ENCODE results near the gene PROM2.
"Not testable (repeated sequence)": the region's sequence is repeated elsewhere in the genome, so short reads cannot be mapped to it uniquely, and the experiment has no call there.

The PROM2 gene, protein sequence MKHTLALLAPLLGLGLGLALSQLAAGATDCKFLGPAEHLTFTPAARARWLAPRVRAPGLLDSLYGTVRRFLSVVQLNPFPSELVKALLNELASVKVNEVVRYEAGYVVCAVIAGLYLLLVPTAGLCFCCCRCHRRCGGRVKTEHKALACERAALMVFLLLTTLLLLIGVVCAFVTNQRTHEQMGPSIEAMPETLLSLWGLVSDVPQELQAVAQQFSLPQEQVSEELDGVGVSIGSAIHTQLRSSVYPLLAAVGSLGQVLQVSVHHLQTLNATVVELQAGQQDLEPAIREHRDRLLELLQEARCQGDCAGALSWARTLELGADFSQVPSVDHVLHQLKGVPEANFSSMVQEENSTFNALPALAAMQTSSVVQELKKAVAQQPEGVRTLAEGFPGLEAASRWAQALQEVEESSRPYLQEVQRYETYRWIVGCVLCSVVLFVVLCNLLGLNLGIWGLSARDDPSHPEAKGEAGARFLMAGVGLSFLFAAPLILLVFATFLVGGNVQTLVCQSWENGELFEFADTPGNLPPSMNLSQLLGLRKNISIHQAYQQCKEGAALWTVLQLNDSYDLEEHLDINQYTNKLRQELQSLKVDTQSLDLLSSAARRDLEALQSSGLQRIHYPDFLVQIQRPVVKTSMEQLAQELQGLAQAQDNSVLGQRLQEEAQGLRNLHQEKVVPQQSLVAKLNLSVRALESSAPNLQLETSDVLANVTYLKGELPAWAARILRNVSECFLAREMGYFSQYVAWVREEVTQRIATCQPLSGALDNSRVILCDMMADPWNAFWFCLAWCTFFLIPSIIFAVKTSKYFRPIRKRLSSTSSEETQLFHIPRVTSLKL

DNA sequence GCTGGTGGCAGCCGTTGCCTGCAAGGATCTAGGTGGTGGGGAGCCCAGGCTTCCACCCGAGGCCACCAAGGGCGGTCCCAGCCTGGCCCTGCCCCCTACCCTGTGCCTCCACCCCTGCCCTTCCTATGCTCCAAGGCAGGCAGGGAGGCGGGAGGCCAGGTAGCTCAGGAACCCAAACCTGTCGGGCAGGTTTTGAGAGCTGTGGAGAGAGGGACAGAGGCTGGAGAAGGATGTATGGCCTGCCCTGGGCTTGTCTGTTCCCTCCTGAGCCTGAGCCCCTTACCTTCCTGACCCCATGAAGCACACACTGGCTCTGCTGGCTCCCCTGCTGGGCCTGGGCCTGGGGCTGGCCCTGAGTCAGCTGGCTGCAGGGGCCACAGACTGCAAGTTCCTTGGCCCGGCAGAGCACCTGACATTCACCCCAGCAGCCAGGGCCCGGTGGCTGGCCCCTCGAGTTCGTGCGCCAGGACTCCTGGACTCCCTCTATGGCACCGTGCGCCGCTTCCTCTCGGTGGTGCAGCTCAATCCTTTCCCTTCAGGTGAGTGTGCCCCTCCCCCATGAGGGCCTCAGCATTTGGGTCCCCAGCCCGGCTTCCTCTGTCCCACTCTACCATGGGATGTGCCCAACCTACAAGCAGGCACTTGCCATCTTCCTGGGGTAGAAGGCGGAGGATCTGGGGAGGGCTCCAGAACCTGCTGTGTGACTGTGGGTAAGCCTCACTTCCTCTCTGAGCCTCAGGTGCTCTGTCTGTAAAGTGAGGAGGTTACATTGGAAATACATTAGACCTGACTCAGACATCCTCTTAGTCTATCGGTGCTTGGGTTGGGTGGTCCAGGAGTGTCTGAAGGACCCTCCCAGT lies at the start of gene PROM2:
TSS of gene PROM2 (plus strand) at position 159 of the 860 bp plus-strand sequence. CDS start at position 296, 137 bp downstream.
- FAIRE-seq: no peak

DNA sequence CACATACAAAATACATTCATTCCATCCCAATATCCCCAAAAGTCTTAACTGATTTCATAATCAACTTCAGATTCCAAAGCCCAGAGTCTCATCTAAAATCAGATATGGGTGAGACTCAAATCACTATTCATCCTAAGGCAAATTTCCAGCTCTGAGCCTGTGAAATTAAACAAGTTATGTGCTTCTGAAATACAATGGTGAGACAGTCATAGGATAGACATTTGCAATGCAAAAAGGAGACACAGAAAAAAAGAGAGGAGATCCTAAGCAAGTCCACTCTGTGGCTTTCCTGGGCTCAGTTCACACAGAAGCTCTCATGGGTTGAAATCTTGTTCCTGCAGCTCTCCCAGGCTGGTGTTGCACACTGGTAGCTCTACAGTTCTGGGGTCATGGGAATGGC lies 48.6 kb upstream of the PROM2 start:
- FAIRE-seq: no peak

DNA sequence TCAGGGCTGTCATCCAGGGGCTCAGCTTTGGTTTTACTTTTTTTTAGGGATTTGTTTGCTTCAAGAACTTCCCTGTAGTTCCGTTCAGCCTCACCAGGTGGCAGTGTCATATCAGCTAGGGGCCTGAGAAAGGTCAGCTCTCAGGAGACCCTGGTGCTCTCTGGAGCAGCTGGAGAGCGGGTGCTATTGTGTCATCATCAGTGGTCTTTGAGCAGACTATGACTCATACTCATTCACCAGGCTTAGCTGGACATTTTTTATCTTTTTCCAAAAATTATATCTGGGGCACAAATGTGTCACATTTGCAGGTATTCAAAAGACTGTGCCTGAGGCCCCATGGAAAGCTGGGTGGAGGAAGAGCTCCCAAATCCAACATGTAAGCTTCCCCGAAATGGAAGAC lies 42.5 kb upstream of the PROM2 start:
- no peak for FAIRE-seq

DNA sequence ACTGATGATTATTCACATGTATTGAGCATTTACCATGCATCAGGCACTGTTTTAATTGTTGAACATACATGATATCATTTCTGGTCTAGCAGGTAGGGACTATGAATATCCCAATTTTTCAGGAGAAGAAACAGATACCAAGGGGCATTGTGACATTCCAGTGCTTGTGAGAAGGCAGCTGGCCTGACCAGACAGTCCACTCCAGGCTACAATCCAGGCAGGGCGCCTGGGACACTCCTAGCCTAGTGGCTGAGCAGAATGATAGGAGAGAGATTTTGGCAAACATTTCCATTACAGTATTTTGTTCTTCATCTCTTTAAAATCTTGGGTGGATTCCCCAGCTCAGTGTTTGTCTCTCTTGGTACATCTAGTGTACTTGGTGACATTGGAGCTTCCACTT lies 42.0 kb upstream of the PROM2 start:
- no peak for FAIRE-seq

DNA sequence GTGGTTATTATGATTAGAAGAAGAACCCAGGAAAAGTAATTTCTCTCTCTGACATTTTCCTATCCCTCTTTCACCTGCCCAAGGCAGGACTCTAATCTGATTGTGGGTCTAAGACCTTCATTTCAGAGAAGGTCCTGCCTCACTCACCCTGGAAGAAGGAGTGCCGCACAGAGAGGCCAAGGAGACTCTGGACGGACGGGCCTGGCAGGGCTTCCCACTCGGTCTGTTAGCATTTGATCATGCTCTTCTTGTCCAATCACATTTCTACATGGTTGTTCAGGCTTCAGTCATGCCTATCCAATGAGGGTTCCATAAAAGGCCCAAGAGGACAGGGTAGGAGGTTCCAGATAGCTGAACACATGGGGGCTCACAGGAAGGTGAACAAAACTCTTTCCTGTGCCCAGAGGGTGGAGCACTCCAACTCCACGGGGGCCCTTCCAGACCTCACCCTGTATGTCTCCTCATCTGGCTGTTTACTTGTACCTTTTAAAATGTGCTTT lies 39.9 kb upstream of the PROM2 start:
- FAIRE-seq: no peak

DNA sequence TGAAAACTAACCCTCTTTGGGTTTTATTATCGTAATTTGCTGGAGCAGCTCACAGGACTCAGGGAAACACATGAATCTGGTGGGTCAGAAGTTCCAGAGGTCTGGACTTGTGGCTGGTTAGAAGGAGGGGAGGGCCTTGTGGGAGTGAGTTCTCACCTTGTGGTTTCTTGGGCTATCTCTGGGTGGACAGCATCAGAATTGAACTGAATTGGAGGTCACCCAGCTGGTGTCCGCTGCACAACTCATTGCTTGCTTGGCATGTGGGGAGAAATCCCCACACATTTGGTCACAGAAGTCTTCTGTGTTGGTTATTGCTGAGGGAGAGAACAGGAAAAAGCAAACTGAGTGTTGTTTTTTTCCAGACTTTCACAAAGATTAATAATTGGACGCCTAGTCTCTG lies 39.4 kb upstream of the PROM2 start:
- no peak for FAIRE-seq

DNA sequence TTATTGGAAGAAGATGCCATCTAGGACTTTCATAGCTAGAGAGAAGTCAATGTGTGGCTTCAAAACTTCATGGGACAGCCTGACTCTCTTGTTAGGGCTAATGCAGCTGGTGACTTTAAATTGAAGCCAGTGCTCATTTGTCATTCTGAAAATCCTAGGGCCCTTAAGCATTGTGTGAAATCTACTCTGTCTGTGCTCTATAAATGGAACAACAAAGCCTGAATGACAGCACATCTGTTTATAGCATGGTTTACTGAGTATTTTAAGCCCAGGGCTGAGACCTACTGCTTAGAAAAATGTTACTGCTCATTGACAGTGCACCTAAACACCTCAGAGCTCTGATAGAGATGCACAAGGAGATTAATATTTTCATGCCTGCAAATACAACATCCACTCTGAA lies 36.1 kb upstream of the PROM2 start:
- FAIRE-seq: no peak

DNA sequence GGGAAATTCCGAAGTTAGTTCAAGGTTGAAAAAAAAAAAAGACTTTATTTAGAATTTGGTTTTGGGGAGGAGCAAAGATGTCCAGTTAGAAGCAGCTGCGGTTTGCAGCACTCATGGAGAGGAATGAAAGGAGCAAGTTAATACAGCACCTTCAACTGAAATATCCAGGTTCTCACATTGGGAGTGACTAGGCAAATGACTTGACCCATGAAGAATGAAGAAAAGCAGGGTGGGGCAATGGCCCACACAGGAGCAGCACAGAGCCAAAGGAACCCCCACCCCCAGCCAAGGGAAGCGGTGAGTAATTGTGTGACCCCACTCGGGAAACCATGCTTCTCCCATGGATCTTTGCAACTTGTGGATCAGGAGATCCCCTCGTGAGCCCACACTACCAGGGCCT lies 34.2 kb upstream of the PROM2 start:
- FAIRE-seq: no peak

DNA sequence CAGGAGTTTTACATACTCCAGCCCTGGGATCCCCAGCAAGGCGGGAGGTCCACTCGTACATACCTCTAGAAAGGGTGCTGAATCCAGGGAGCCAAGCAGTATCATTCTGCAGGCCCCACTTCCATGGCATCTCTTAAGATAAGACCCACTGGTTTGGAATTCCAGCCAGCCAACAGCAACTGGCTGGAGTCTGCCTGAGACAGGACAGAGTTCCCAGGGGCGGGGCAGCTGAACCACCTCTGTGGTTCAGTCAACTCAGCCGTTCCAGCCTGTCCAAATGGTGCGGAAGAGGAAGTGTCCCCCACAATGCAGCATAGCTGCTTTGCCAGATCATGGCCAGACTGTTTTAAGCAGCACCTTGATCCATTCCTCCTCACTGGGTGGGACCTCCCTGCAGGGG lies 33.7 kb upstream of the PROM2 start:
- FAIRE-seq: no peak

DNA sequence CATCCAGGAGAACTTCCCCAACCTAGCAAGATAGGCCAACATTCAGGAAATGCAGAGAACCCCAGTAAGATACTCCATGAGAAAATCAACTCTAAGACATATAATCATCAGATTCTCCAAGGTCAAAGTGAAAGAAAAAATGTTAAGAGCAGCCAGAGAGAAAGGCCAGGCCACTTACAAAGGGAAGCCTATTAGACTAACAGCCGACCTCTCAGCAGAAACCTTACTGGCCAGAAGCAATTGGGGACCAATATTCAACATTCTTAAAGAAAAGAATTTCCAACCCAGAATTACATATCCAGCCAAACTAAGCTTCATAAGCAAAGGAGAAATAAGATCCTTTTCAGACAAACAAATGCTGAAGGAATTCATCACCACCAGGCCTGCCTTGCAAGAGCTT lies 32.2 kb upstream of the PROM2 start:
- FAIRE-seq: not testable (repeated sequence)

DNA sequence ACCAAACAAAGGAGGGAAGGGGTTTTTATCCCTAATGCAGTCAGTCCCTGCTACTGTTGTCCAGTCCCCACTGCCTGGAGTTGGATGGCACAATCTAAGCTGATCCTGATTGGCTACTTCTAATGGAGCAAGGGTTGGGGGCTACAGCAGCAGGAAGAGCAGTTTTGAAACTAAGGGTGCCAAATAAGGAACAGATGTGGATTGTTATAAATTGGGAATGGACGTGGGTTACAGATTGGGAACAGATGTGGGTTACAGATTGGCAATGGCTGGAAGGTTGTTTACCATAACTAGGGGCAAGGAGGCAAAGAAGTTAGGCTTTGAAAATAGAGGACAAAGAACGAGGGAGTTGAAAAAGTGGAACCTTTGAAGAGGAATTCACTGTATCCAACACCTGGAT lies 16.0 kb upstream of the PROM2 start:
- FAIRE-seq: no peak

DNA sequence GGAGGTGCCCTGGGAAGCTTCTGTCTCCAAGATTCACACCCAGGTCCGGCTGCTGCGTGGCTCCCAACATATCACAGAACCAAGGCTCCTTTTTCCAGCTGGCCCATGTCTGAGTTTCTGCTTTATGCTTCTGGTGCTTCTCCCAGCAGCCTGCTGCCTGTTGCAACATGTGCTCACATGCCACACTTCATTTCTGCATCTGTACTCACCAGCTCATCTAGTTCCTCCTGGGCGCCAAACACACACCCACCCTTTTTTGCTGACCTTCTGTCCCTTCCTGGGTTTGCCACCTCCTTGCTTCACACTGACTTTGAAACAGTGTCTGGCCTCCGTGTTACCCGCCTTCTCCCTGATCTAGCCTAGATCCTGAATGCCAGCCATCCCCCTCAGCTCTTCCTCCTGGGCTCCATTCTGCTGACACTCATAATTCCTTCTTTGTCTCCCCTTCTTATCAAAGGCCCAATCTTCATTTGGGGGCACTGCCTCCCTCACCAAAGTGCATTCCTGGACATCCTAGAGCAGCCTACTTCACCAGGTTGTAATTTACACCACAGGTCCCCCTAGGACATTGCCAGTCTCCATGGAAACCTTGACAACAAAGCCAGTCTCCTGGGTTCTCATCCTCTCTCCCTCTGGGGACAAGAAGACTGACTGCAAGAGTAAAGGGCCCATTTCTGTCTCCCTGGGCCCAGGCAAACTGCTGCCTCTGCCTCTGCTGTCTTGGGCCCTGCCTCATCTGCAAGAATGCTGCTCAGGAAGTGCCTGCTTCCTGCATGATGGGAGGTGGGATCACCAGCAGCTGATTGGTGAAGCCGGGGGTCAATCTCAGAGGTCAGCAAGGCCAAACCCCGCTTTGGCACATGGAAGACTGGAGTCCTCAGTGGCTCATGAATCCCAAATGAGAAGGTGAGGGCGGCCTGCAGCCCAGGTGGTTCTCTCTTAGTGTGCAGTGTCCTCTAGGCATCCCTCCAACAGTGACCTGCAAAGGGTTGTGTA lies 13.9 kb upstream of the PROM2 start:
- no peak for FAIRE-seq

DNA sequence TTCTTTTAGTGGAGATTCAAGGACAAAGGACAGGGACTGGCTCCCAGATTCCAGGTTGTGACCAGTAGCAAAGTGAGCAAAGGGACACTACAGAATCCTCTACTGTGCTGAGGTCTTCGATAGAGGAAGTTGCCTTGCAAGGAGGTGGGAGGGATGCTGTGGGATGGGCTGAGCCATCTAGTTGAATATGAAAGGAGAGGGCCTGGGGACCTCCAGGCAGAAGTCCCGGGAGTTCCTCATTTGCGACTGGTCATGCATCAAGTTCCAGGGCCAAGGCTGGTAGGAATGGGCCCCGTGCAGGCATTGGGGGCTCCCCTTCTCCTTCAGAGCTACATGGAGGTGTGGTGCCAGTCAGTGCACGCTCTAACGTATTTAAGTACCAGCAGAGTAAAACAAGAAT lies 12.6 kb upstream of the PROM2 start:
- no peak for FAIRE-seq

DNA sequence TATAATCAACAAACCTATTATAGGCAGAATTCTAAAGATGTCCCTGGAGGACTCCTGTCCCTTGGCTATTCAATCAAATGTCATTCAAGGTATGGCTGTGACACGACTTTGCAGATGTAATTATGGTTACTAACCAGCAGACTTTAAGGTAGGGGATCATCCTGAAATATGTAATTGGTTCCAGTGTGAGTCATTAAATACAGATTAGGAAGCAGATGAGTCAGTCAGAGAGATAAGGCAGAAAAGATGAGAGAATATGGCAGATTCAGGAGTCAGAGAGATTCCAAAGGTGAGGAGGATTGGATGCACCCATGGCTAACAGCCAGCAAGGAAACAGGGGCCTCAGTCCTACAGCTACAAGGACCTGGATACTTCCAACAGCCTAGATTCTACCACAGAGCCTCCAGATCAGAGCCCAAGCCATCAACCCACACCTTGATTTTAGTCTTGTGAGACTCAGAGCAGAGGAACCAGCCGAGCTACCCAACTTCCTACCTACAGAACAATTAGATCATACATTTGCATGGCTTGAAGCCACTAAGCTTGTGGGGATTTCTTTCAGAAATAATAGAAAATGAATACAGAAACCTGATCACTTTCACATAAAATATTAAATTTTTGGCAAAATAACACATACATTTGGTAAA lies 11.2 kb upstream of the PROM2 start:
- no peak for FAIRE-seq

DNA sequence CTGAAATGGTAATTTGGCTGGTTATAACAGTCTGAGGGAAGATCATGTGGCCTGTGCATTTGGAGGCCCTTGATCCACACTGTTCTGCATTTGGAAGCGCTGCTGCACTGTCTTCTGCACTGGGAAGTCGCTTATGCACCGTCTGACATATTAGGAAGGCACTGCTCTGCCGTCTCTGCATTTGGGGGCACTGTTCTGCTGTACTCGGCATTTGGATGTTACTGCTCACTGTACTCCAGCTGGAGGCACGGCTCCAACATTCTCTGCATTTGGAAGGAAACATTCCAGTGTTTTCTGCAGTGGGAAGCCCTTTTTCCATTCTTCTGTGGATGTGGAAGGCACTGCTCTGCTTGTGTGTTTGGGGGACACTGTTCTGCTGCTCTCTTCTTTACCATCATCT lies 9.6 kb upstream of the PROM2 start:
- no peak for FAIRE-seq

DNA sequence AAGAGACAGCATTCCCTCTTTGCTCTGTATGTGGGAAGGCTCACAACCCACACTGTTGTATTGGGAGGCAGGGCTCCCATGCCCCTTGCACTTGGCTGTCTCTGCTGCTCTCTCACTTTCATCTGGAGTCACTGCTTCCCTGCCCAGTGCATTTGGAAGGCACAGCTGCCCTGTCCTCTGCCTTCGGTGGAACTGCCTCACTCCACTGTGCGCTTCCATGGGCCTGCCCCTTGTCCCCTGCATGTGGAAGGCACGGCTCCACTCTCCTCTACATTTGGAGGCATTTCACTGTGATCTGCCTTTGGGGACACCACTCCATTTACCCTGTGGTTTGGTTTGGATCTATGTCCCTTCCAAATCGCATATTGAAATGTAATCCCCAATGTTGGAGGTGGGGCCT lies 9.1 kb upstream of the PROM2 start:
- no peak for FAIRE-seq

DNA sequence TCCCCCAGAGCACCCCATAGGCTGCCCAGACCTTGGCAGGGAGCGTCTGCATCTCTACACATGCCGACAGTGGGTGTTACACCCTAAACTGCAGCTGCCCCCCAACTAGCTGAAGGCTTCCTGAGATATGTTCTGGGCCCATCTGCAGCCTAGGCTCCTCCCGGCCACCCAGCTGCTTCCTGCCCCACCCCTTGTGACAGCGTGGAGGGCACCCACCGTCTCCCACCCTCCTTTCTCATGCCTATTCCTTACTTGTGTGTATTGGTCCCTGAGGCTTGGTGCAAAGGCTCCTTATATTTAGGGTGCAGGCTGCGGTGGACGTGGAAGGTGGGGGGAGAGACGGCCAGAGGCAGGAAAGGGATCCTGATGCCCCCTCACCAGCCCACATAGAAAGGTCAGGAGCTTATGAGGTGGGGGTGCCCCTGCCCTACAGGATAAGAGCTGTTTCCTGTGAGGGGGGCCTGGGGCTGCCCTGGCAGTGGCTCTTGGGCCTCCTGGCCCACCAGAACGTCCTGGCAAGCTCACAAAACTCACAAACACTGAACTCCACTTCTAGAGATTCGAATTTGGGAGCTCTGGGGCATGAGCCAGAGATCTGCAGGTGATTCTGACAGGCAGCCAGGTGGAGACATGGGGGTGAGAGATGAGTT lies 7.3 kb upstream of the PROM2 start:
- FAIRE-seq: no peak

DNA sequence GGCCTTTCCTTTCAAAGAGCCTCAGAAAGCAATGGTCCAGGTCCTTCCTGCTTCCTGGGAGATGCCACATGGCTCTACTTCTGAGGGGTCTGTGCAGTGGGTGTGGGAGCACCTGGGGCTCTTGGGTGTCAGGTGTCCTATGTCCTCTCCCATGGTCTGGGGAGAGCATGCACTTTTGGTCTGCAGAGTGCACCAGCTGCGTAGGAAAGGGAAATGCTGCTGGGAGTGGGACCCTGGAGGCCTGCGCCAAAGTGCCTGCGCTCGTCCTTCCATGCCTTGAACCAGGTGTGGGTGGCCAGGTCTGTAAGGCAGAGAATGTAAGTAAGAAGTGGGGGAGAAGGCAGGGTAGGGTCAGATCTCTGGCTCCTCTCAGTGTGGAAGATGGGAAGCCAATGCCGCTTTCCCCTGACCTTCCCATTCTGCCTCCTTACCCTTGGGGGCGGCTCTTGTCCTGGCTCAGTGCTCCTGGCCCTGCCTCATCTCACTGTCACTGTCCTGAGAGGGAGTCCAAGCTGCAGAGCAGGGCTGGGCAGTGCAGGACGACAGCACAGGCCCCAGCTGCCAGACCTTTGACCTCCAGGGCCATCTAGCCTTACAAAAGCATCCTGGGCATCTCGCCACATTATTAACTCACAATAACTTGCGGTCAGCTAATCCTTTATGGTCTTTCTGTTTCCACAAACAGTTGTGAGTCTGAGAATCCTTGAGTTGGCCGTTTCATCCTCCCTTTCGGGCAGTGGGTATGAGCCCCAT lies 6.6 kb upstream of the PROM2 start:
- FAIRE-seq: no peak

DNA sequence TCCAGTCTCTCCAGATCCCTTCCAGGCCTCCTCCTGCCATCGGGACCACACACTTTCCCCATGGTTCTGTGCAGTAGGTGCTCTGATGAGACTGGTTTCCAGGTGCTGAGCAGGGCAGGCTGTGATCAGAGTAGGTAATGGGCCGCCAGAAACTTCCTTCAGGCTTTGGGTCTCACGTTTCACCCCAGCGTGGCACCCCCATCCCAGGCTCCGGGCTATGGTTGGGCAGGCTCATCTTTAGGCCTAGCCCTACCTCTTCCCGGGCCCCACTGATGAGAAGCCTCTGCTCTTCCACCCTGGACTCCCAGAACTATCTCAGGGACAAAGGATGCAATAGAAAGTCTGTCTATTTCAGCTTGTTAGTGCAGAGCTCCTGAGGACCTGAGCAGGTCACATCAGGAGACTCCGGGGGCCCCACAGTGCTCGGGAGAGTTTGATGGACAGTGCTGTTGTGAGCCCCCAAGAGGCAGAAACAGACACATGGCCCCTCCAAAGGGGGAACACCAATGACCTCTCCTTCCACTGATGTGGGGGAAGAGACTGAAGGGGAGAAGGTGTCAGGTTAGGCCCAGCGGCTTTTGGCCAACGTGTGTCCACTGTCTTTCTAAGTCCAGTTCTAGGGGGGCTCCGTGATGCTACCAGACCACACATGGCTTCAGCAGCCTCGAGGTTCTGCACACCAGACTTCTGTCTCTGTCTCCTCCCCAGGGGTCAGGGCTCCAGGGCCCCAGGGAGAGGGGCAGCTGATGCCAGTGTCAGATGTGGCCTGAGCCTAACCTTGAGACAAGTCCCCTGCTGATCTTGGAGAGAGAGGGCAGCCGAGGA lies 5.8 kb upstream of the PROM2 start:
- FAIRE-seq: no peak
